HCT116 (cell line): ENCODE data around the gene ID1. TPM values are rescaled to one million over a fixed set of nuclear protein-coding genes. Genes with fewer than 3 reads are reported as not detected.
"Not testable (repeated sequence)": the region's sequence is repeated elsewhere in the genome, so short reads cannot be mapped to it uniquely, and the experiment has no call there.

Experiments used
- ATAC-seq: fragments of 200-7000 bp; cut with Tn5 transposase; 2 replicates; pipeline ENCODE4 v1.9.1; 2020; ENCODE audit warnings: mild to moderate bottlenecking, moderate library complexity
- BruUV-seq: library from RNA; stranded (reverse); fragments of 400-500 nt; replicated peaks from 2 replicates; lab custom pipeline; 2021; lab: Mats Ljungman, UMichigan
- CTCF ChIA-PET: fragments of 300-600 bp; sonication (Branson Sonifier 250); formaldehyde crosslinking; loops from one replicate; lab custom pipeline; 2021; ENCODE audit warnings: antibody characterized with exemption; lab: Charles Lee
- POLR2A ChIA-PET: fragments of 300-600, 350-600 bp; sonication (Branson Sonifier 250); formaldehyde crosslinking; loops from one replicate; lab custom pipeline; 2021; ENCODE audit warnings: antibody characterized with exemption; lab: Charles Lee
- RAD21 ChIA-PET, 2 experiments: fragments of 300-600 bp; sonication (Branson Sonifier 250); formaldehyde crosslinking; loops; one replicate each; lab custom pipeline; 2023; ENCODE audit warnings: low total read pairs in 2 of 2; ENCODE audit not compliant: uncharacterized antibody in 2 of 2, unreplicated experiment in 2 of 2, low non-redundant PET in 1 of 2; lab: Charles Lee
- DNase-seq: peaks from one replicate; pipeline ENCODE4 v3.0.0-alpha.2; 2010; ENCODE audit warnings: low read depth, low spot score
- H2AFZ ChIP-seq: fragments of 200-600 bp; shearing (Covaris generic), sonication (generic); 2 replicates; pipeline ENCODE4 v1.6.1; 2017; ENCODE audit warnings: low read depth, mixed run types, mixed read lengths, antibody characterized with exemption, low read length; ENCODE audit not compliant: poor library complexity, severe bottlenecking
- H3K27ac ChIP-seq: 2 replicates; pipeline ENCODE4 v1.5.1; 2012; ENCODE audit warnings: low read depth, low read length
- H3K27me3 ChIP-seq: fragments of 200-600 bp; sonication (generic); 2 replicates; pipeline ENCODE4 v1.6.1; 2016; ENCODE audit warnings: mixed run types, low read length, mixed read lengths; ENCODE audit not compliant: insufficient read depth
- H3K36me3 ChIP-seq, 2 experiments: fragments of 200-500 bp in 1 of 2; fragments of 200-600 bp in 1 of 2; sonication (Bioruptor generic) in 1 of 2; sonication (generic) in 1 of 2; 2 replicates each; pipeline versions ENCODE4 v1.5.1 to v1.6.1; 2014 to 2016; ENCODE audit warnings: low read length in 2 of 2, inconsistent platforms in 1 of 2, mixed read lengths in 1 of 2, mixed run types in 1 of 2; ENCODE audit not compliant: insufficient read depth in 2 of 2, control insufficient read depth in 1 of 2
- H3K4me1 ChIP-seq, 2 experiments: fragments of 200-600 bp in 1 of 2; sonication (generic) in 1 of 2; 2 replicates each; pipeline versions ENCODE4 v1.5.1 to v1.6.1; 2012 to 2017; ENCODE audit warnings: low read length in 2 of 2, inconsistent platforms in 1 of 2, mild to moderate bottlenecking in 1 of 2, mixed read lengths in 1 of 2, mixed run types in 1 of 2, moderate library complexity in 1 of 2; ENCODE audit not compliant: insufficient read depth in 2 of 2, control insufficient read depth in 1 of 2
- H3K4me2 ChIP-seq: fragments of 200-600 bp; sonication (generic); 2 replicates; pipeline ENCODE4 v1.6.1; 2017; ENCODE audit warnings: mixed run types, low read length, mixed read lengths
- H3K4me3 ChIP-seq, 2 experiments: fragments of 200-600 bp in 1 of 2; sonication (generic) in 1 of 2; replicated peaks in 1 of 2; 2 replicates each; pipeline ENCODE4 v1.5.1; 2011 to 2016; ENCODE audit warnings: low read length in 2 of 2, control low read depth in 1 of 2, low read depth in 1 of 2, mild to moderate bottlenecking in 1 of 2, mixed read lengths in 1 of 2, mixed run types in 1 of 2
- H3K79me2 ChIP-seq: fragments of 200-600 bp; sonication (generic); 2 replicates; pipeline ENCODE4 v1.6.1; 2017; ENCODE audit warnings: mild to moderate bottlenecking, mixed run types, low read length, moderate library complexity, mixed read lengths; ENCODE audit not compliant: insufficient read depth
- H3K9ac ChIP-seq: fragments of 200-600 bp; sonication (generic); 2 replicates; pipeline ENCODE4 v1.6.1; 2016; ENCODE audit warnings: low read length, mixed read lengths
- H3K9me2 ChIP-seq: fragments of 200-600 bp; sonication (generic), shearing (Covaris generic); 2 replicates; pipeline ENCODE4 v1.6.1; 2017; ENCODE audit warnings: mixed run types, mild to moderate bottlenecking, moderate library complexity; ENCODE audit not compliant: insufficient read depth
- H3K9me3 ChIP-seq, 2 experiments: fragments of 200-500 bp in 1 of 2; fragments of 200-600 bp in 1 of 2; sonication (Bioruptor generic) in 1 of 2; sonication (generic) in 1 of 2; 2 replicates each; pipeline ENCODE4 v1.6.1; 2014 to 2017; ENCODE audit warnings: low read length in 2 of 2, mixed read lengths in 2 of 2, inconsistent platforms in 1 of 2, low read depth in 1 of 2, mild to moderate bottlenecking in 1 of 2, mixed run types in 1 of 2, moderate library complexity in 1 of 2; ENCODE audit not compliant: control insufficient read depth in 1 of 2, insufficient read depth in 1 of 2
- H4K20me1 ChIP-seq: fragments of 200-600 bp; sonication (generic), shearing (Covaris generic); 2 replicates; pipeline ENCODE4 v1.6.1; 2017; ENCODE audit warnings: mixed run types, mild to moderate bottlenecking, moderate library complexity; ENCODE audit not compliant: insufficient read depth
- CEBPB ChIP-seq: IDR thresholded peaks from 2 replicates; pipeline ENCODE4 v1.6.1; 2012; ENCODE audit warnings: low read depth
- SIN3A ChIP-seq: IDR thresholded peaks from 2 replicates; pipeline ENCODE4 v1.6.1; 2012; ENCODE audit warnings: low read depth
- SP1 ChIP-seq: IDR thresholded peaks from 2 replicates; pipeline ENCODE4 v1.6.1; 2012; ENCODE audit warnings: low read depth
- YY1 ChIP-seq: IDR thresholded peaks from 2 replicates; pipeline ENCODE4 v1.6.1; 2011; ENCODE audit warnings: low read length, low read depth, moderate library complexity, mild to moderate bottlenecking; ENCODE audit not compliant: insufficient replicate concordance; ENCODE audit errors: extremely low read depth
- ZFX ChIP-seq: fragments of 450-650 bp; IDR thresholded peaks from 2 replicates; pipeline ENCODE4 v1.6.1; 2017
- intact Hi-C: fragments of 100-400 bp; cut with micrococcal nuclease; formaldehyde crosslinking; loops from 2 replicates; pipeline ENCODE4 v1.10.0; 2022
- total RNA-seq: library from RNA; stranded (reverse); gene quantifications from one replicate; pipeline ENCODE4 v1.2.1, GENCODE V29; 2021; ENCODE audit not compliant: unreplicated experiment
- TF ChIP-seq, protein P1 (sequence below): IDR thresholded peaks from 2 replicates; pipeline ENCODE4 v1.6.1; 2011; ENCODE audit warnings: mild to moderate bottlenecking, low read length, moderate library complexity; ENCODE audit not compliant: insufficient replicate concordance; ENCODE audit errors: extremely low read depth
- TF ChIP-seq, protein P2 (sequence below): IDR thresholded peaks from 2 replicates; pipeline ENCODE4 v1.6.1; 2012; ENCODE audit warnings: low read depth

The ID1 gene
- total RNA-seq, 1 experiment from 2014 or later, result 811 TPM

DNA sequence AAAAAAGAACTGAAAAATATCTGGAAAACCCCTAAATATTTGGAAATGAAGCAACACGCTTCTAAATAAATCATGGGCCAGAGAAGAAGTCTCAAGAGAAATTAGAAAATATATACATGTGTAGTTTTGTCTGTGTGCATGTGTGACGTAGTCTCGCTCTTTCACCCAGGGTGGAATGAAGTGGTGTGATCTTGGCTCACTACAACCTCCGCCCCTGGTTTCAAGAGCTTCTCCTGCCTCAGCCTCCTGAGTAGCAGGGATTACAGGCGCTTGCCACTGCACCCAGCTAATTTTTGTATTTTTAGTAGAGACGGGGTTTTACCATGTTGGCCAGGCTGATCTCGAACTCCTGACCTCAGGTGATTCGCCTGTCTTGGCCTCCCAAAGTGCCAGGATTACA lies 21.4 kb downstream of the ID1 start:
- H2AFZ ChIP-seq, POLR2A ChIA-PET, CTCF ChIA-PET, H3K4me1 ChIP-seq, H3K79me2 ChIP-seq, H4K20me1 ChIP-seq, H3K9ac ChIP-seq, BruUV-seq, H3K4me2 ChIP-seq, ATAC-seq, DNase-seq, H3K27ac ChIP-seq, H3K9me2 ChIP-seq, H3K4me3 ChIP-seq, H3K27me3 ChIP-seq, H3K9me3 ChIP-seq, H3K36me3 ChIP-seq, RAD21 ChIA-PET, intact Hi-C loops: not testable (repeated sequence)

DNA sequence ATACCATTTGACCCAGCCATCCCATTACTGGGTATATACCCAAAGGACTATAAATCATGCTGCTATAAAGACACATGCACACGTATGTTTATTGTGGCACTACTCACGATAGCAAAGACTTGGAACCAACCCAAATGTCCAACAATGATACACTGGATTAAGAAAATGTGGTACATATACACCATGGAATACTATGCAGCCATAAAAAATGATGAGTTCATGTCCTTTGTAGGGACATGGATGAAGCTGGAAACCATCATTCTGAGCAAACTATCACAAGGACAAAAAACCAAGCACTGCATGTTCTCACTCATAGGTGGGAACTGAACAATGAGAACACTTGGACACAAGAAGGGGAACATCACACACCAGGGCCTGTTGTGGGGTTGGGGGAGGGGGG lies 23.0 kb downstream of the ID1 start:
- H3K27ac ChIP-seq, H4K20me1 ChIP-seq, H3K9me3 ChIP-seq, POLR2A ChIA-PET, H2AFZ ChIP-seq, H3K36me3 ChIP-seq, H3K4me2 ChIP-seq, H3K79me2 ChIP-seq, H3K9me2 ChIP-seq, H3K9ac ChIP-seq, intact Hi-C loops, RAD21 ChIA-PET, H3K27me3 ChIP-seq, ATAC-seq, BruUV-seq, CTCF ChIA-PET, H3K4me1 ChIP-seq, H3K4me3 ChIP-seq, DNase-seq: not testable (repeated sequence)

DNA sequence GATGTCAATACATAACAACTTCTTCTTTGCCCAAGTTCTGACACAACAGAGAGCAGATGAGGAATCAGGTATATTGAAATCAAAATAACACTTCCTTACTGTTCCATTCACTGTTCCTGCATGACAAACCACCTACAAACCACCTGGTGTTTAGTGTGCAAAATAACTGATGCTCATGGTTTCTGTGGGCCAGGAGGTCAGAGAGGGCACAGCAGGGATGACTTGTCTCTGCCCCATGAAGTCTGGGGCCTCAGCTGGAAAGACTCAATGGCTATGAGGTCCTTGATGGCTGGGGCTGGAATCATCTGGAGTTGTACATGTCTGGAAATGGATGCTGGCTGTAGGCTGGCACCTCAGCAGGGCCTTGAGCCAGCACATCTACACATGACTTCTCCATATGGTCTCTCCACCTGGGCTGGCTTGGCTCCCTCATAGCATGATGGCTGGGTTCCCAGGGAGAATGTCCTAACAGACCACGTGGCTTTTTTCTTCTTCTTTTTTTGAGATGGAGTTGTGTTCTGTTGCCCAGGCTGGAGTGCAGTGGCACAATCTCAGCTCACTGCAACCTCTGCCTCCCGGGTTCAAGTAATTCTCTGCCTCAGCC lies 25.2 kb downstream of the ID1 start:
- H3K4me2 ChIP-seq, result no peak overlapping the region
- no peaks in the 10 kb centered on the region for H3K27me3 ChIP-seq
- no peak overlapping the region for H3K9ac ChIP-seq
- ChIA-PET RAD21 (no interaction called here), CTCF (interaction anchor here (0.6 to 1.5 kb wide), 2 partner anchors 31 to 39 kb away, joined by 3 to 4 read pairs; no protein-coding TSS in a partner anchor), POLR2A (no interaction called here)
- no peak for DNase-seq
- intact Hi-C loops, result no loop called here
- no peaks in the 10 kb centered on the region for H3K79me2 ChIP-seq
- H4K20me1 ChIP-seq, result no peaks in the 10 kb centered on the region
- H3K36me3 ChIP-seq, result no peaks in the 10 kb centered on the region
- no peaks in the 10 kb centered on the region for H3K9me2 ChIP-seq
- H2AFZ ChIP-seq, result no peak overlapping the region
- ATAC-seq, result no peak
- BruUV-seq, result no TSS peak
- no peaks in the 10 kb centered on the region for H3K9me3 ChIP-seq
- no peak overlapping the region for H3K27ac ChIP-seq
- H3K4me3 ChIP-seq, result no peak overlapping the region
- peaks cover 0 to 6% of the 10 kb centered on the region in 2 experiments; a peak in 1 of 4 replicates for H3K4me1 ChIP-seq
- no peak for TF ChIP-seq YY1
- no peak for TF ChIP-seq CEBPB
- TF ChIP-seq SP1, result no peak
- TF ChIP-seq, protein P1, sequence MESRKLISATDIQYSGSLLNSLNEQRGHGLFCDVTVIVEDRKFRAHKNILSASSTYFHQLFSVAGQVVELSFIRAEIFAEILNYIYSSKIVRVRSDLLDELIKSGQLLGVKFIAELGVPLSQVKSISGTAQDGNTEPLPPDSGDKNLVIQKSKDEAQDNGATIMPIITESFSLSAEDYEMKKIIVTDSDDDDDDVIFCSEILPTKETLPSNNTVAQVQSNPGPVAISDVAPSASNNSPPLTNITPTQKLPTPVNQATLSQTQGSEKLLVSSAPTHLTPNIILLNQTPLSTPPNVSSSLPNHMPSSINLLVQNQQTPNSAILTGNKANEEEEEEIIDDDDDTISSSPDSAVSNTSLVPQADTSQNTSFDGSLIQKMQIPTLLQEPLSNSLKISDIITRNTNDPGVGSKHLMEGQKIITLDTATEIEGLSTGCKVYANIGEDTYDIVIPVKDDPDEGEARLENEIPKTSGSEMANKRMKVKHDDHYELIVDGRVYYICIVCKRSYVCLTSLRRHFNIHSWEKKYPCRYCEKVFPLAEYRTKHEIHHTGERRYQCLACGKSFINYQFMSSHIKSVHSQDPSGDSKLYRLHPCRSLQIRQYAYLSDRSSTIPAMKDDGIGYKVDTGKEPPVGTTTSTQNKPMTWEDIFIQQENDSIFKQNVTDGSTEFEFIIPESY, result no peak
- TF ChIP-seq SIN3A, result no peak
- TF ChIP-seq, protein P2, sequence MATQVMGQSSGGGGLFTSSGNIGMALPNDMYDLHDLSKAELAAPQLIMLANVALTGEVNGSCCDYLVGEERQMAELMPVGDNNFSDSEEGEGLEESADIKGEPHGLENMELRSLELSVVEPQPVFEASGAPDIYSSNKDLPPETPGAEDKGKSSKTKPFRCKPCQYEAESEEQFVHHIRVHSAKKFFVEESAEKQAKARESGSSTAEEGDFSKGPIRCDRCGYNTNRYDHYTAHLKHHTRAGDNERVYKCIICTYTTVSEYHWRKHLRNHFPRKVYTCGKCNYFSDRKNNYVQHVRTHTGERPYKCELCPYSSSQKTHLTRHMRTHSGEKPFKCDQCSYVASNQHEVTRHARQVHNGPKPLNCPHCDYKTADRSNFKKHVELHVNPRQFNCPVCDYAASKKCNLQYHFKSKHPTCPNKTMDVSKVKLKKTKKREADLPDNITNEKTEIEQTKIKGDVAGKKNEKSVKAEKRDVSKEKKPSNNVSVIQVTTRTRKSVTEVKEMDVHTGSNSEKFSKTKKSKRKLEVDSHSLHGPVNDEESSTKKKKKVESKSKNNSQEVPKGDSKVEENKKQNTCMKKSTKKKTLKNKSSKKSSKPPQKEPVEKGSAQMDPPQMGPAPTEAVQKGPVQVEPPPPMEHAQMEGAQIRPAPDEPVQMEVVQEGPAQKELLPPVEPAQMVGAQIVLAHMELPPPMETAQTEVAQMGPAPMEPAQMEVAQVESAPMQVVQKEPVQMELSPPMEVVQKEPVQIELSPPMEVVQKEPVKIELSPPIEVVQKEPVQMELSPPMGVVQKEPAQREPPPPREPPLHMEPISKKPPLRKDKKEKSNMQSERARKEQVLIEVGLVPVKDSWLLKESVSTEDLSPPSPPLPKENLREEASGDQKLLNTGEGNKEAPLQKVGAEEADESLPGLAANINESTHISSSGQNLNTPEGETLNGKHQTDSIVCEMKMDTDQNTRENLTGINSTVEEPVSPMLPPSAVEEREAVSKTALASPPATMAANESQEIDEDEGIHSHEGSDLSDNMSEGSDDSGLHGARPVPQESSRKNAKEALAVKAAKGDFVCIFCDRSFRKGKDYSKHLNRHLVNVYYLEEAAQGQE, result no peak
- no peak for TF ChIP-seq ZFX
